T47D (cell line): ENCODE measurements around the gene ATAD3C.
"Not testable (repeated sequence)": the region's sequence is repeated elsewhere in the genome, so short reads cannot be mapped to it uniquely, and the experiment has no call there.

Experiments used
- DNase-seq, 2 experiments: peaks; one replicate each; pipeline versions ENCODE4 v3.0.0 to v3.0.0-alpha.2; 2011 to 2012; ENCODE audit warnings: low read depth in 1 of 2, low spot score in 1 of 2
- JUND ChIP-seq: IDR thresholded peaks from 2 replicates; pipeline ENCODE4 v1.6.1; 2012; ENCODE audit warnings: low read depth
- in situ Hi-C: cut with HindIII; loops from 2 replicates; pipeline ENCODE4 v1.10.0; 2016; ENCODE audit warnings: low sequenced_read_pairs, low pct_unique_long_range_greater_than_20kb

The ATAD3C gene

GRCh38 chr1:1421907-1422464 lies 27.5 kb upstream of the ATAD3C start:
- TF ChIP-seq JUND, result no peak
- no peak for DNase-seq
- in situ Hi-C loops, result no loop called here

DNA sequence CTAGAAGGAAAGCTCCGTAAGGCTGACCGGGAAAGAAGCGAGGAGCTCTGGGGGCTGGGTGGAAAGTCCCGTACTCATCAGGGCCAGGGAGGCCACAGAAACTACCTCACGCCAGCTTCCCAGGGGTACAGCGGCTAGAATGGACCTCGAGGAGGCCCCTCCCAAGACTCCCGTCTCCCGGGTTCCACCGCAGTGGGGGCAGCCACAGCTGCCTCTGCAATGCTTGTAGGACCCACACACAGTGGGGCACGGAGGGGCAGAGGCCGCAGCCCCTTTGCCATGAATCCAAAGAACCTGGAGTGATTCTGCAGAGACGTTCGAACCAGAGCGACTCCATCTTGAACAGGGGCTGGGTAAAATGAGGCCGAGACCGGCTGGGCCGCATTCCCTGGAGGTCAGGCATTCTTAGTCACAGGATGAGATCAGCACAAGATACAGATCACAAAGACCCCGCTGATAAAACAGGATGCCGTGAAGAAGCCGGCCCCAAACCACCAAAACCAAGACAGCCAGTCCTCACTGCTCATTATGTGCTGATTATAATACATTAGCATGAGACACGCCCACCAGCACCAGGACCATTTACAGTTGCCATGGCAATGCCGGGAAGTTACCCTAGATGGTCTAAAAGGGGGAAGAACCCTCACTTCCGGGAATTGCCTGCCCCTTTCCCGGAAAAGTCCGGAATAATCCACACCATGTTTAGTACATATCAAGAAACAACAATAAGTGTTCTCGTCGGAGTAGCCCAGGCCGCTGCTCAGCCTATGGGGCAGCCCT lies 26.8 kb upstream of the ATAD3C start:
- DNase-seq, result no peak

DNA sequence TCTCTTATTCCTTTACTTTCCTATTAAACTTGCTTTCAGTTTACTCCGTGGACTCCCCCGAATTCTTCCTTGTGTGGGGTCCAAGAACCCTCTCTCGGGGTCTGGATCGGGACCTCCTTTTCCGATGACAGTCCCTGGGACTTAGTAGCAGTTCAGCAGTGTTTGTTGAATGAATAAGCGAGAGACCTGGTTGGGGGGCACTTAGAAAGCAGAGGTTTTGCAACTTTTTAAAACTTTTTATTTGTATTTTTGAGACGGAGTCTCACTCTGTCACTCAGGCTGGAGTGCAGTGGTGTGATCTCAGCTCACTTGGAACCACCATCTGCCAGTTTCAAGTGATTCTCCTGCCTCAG lies 26.3 kb upstream of the ATAD3C start:
- in situ Hi-C loops, result no loop called here
- no peak for TF ChIP-seq JUND
- no peak for DNase-seq

More for the DNA sequence above, 26.8 kb upstream of the ATAD3C start:
- no peak for TF ChIP-seq JUND
- in situ Hi-C loops, result no loop called here

- DNase-seq, result no peak
- in situ Hi-C loops, result no loop called here
- no peak for TF ChIP-seq JUND
These were observed 24.8 kb upstream of the ATAD3C start for GRCh38 chr1:1424707-1425106.

DNA sequence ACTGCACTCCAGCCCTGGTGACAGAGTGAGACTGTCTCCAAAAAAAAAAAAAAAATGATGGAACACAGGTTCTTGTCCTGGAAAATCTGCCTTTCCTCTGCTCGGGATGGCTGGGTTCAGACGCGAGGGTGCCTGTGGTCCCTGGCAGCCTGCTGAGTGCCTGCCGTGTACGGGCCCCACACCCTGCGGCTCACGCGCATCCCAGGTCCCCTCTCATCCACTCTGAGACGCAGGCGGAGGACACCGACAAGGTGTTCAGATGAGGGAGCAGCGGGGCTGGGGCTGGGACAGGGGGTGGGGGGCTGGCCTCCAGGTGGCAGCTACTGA lies 24.1 kb upstream of the ATAD3C start:
- TF ChIP-seq JUND, result no peak
- in situ Hi-C loops, result no loop called here
- DNase-seq, result no peak

DNA sequence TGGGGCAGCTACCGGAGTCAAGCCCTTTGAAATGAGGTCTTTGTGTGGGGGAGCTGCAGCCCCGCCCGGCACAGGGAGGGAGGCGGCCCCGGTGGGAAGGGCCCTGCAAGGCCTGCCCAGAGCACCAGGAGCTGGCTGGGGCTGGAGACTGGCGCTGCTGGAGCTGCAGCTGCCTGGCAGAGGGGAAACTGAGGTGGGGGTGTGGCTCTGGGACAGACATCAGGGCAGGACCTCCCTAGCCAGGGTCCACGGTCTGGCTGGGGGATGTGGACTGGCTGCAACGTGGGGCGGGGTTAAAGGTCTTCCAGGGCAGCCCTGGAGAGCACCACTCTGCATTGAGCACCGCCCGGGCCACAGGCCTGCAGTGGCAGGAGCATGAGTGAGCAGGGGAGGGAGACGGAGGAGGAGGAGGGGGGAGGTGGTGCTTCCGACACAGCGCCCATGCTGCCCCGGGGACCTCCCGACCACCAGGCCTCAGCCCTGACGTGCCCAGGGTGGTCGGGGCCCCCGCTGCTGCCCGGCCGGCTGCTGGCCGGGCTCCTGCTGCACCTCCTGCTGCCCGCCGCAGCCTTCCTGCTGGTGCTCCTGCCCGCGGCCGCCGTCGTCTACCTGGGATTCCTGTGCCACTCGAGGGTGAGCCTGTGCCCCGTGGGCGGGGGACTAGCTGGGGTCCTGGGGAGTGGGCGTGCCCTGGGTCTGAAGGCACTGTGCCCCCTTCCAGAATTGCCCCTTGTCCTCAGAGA lies 23.6 kb upstream of the ATAD3C start:
- DNase-seq, result no peak
- in situ Hi-C loops, result no loop called here
- no peak for TF ChIP-seq JUND

DNA sequence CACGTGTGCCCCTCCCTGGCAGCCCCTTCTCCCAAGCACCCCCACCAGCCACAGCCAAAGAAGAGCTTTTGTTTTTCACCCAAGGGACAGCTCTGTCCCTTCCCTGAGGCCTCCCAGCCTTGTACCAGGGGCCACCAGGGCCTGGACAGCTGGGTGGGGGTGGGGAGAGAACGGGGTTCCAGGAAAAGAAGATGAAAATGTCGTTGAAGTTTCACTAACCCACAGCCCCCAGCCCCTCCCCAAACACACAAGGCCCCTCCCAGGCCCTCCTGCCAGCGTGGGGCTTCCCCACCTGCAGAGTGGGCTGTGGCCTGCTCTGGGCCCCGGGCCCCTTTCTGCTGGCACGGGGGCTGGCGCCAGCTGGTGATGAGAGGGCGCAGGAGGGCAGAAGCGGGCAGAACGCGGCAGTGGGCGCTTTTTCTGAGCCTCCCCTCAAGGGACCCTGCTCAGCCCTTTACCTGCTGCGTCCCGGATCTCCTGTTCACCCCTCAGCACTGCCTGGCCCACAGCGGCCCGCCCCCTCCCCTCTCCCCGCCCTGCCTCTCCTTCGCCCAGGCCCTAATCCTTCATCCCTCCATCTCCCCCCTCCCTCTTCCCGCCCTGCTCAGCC lies 22.9 kb upstream of the ATAD3C start:
- no peak for DNase-seq
- in situ Hi-C loops, result no loop called here
- TF ChIP-seq JUND, result no peak

DNA sequence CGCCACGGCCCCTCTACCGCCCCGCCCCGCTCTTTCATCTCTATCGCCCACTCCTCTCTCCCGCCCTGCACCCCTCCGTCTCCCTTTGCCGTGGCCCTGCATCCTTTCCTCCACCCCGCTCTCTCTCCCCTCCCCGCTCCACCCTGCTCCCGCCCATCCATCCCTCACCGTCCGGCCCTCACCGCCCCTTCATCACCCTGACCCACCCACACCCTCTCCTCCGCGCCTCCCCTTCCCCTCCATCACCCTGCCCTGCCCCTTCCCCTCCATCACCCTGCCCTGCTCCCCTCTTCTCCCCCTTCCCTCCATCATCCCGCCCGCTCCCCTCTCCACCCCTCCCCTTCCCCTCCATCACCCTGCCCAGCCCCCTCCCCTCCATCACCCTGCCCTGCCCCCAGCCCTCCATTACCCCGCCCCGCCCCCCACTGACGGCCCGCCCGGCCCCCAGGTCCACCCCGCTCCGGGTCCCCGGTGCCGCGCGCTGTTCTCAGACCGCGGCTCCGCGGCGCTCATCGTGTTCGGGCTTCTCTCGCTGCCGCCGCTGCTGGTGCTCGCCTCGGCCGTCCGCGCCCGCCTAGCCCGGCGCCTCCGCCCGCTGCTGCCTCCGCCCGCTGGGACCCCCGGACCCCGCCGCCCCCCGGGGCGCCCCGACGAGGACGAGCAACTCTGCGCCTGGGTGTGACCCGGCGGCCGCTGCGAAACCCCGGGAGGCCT lies 22.2 kb upstream of the ATAD3C start:
- in situ Hi-C loops, result no loop called here
- no peak for TF ChIP-seq JUND
- no peak for DNase-seq

DNA sequence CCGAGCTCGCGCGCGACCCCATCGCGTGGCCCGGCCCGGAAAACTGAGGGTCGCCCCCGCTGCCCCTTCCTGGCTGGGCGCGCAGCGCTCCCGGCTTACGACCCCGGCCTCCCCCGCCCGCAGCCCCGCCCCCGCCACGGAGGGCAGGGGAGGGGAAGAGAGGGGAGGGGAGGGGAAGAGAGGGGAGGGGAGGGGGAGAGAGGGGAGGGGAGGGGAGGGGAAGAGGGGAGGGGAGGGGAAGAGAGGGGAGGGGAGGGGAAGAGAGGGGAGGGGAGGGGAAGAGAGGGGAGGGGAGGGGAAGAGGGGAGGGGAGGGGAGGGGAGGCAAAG lies 21.7 kb upstream of the ATAD3C start:
- in situ Hi-C loops, result no loop called here

GRCh38 chr1:1428174-1428573 lies 21.3 kb upstream of the ATAD3C start:
- DNase-seq, result no peak
- in situ Hi-C loops, result no loop called here
- TF ChIP-seq JUND, result no peak

More for the DNA sequence above, 21.7 kb upstream of the ATAD3C start:
- no peak for DNase-seq
- TF ChIP-seq JUND, result no peak

DNA sequence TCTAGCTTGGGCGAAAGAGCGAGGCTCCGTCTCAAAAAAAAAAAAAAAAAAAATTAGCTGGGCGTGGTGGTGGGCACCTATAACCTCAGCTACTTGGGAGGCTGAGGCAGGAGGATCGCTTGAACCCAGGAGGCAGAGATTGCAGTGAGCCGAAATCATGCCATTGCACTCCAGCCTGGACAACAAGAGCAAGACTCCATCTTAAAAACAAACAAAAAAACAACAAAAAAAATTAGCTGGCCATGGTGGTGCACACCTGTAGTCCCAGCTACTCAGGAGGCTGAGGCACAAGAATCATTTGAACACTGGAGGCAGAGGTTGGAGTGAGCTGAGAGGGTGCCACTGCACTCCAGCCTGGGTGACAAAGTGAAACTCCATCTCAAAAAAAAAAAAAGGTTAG lies 20.5 kb upstream of the ATAD3C start:
- in situ Hi-C loops, DNase-seq: not testable (repeated sequence)

DNA sequence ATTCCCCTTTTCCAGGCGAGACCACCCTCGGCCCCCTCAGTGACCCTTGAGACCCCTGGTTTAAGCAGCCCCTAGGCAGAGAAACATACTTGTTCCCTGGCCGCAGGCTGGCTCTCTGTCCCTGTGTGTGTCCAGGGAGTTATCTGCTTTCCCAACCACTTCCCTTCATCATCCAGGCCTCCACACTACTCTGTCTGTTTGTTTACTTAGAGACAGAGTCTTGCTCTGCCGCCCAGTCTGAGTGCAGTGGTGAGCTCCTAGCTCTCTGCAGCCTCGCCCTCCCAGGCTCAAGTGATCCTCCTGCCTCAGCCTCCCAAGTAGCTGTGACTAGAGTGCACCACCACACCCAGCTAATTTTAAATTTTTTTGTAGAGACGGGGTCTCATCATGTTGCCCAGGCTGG lies 19.8 kb upstream of the ATAD3C start:
- in situ Hi-C loops, result no loop called here
- TF ChIP-seq JUND, result no peak
- no peak for DNase-seq
